Keratinocyte (primary cell): Measurements from ENCODE around the gene WARS2. TPM values are rescaled to one million over a fixed set of nuclear protein-coding genes. Genes with fewer than 3 reads are reported as not detected.

Experiments used
- DNase-seq: peaks from one replicate; pipeline ENCODE4 v3.0.0-alpha.2; 2011; ENCODE audit warnings: low read depth, missing footprints, low spot score
- FAIRE-seq: peaks from 2 replicates; lab custom pipeline; 2011; peaks lifted over from hg19 to GRCh38; lab: Jason Lieb, UNC
- H2AFZ ChIP-seq: 2 replicates; pipeline ENCODE4 v1.6.0; 2012; ENCODE audit warnings: low read length, control low read depth, inconsistent platforms; ENCODE audit not compliant: control insufficient read depth
- H3K27ac ChIP-seq: 2 replicates; pipeline ENCODE4 v1.5.1; 2011; ENCODE audit warnings: low read length; ENCODE audit not compliant: control insufficient read depth, insufficient read depth
- H3K27me3 ChIP-seq: 3 replicates; pipeline ENCODE4 v1.6.0; 2011; ENCODE audit warnings: low read length; ENCODE audit not compliant: control insufficient read depth, insufficient read depth; ENCODE audit errors: extremely low read depth
- H3K36me3 ChIP-seq, 2 experiments: 2 replicates in 1 of 2; 3 replicates in 1 of 2; pipeline ENCODE4 v1.5.1; 2011; ENCODE audit warnings: low read length in 2 of 2, mild to moderate bottlenecking in 1 of 2; ENCODE audit not compliant: control insufficient read depth in 2 of 2, insufficient read depth in 2 of 2; ENCODE audit errors: extremely low read depth in 1 of 2
- H3K4me1 ChIP-seq: 3 replicates; pipeline ENCODE4 v1.5.1; 2011; ENCODE audit warnings: low read length; ENCODE audit not compliant: control insufficient read depth, insufficient read depth; ENCODE audit errors: extremely low read depth
- H3K4me2 ChIP-seq: 3 replicates; pipeline ENCODE4 v1.6.0; 2011; ENCODE audit warnings: low read depth, low read length; ENCODE audit not compliant: control insufficient read depth, insufficient read depth; ENCODE audit errors: extremely low read depth
- H3K4me3 ChIP-seq, 3 experiments: fragments of 200-600 bp in 1 of 3; sonication (generic) in 1 of 3; 2 replicates in 2 of 3; 3 replicates in 1 of 3; pipeline ENCODE4 v1.5.1; 2011 to 2016; ENCODE audit warnings: low read length in 3 of 3, mild to moderate bottlenecking in 3 of 3, control low read depth in 2 of 3, inconsistent platforms in 1 of 3, low read depth in 1 of 3, mixed read lengths in 1 of 3, mixed run types in 1 of 3, moderate library complexity in 1 of 3; ENCODE audit not compliant: control insufficient read depth in 2 of 3, insufficient read depth in 2 of 3; ENCODE audit errors: extremely low read depth in 1 of 3
- H3K79me2 ChIP-seq: 2 replicates; pipeline ENCODE4 v1.6.0; 2012; ENCODE audit warnings: low read length; ENCODE audit not compliant: control insufficient read depth, insufficient read depth
- H3K9ac ChIP-seq: 3 replicates; pipeline ENCODE4 v1.6.0; 2011; ENCODE audit warnings: low read length; ENCODE audit not compliant: control insufficient read depth, insufficient read depth; ENCODE audit errors: extremely low read depth
- H3K9me1 ChIP-seq: 3 replicates; pipeline ENCODE4 v1.6.0; 2011; ENCODE audit warnings: low read length; ENCODE audit not compliant: control insufficient read depth, insufficient read depth; ENCODE audit errors: extremely low read depth
- H3K9me3 ChIP-seq: 2 replicates; pipeline ENCODE4 v1.5.1; 2012; ENCODE audit warnings: low read depth, low read length; ENCODE audit not compliant: control insufficient read depth
- H4K20me1 ChIP-seq: 3 replicates; pipeline ENCODE4 v1.6.0; 2011; ENCODE audit warnings: low read length; ENCODE audit not compliant: control insufficient read depth, insufficient read depth; ENCODE audit errors: extremely low read depth
- EZH2 ChIP-seq: IDR thresholded peaks from one replicate; pipeline ENCODE4 v1.6.1; 2012; ENCODE audit warnings: inconsistent platforms, mild to moderate bottlenecking, low read length, moderate library complexity
- dilution Hi-C: fragments of 300-500 bp; cut with MboI; formaldehyde crosslinking; loops from one replicate; pipeline ENCODE4 v1.7.0; 2020; ENCODE audit warnings: low sequenced_read_pairs; ENCODE audit not compliant: extremely low pct_ligation_motif_present
- polyA plus RNA-seq, 5 experiments: library from polyadenylated mRNA; depleted of rRNA in 3 of 5; stranded (reverse) in 3 of 5; stranded (forward) in 1 of 5; unstranded in 1 of 5; fragments of >200 nt; gene quantifications; 1 replicate in 1 of 5; 2 replicates in 3 of 5; 3 replicates in 1 of 5; pipeline versions ENCODE4 v1.2.1 to v1.2.3, GENCODE V29; 2011 to 2012; ENCODE audit warnings: missing spikeins in 2 of 5, low read depth in 1 of 5, low replicate concordance in 1 of 5
- TF ChIP-seq, protein P1 (sequence below), 3 experiments: IDR thresholded peaks in 1 of 3; conservative IDR thresholded peaks in 1 of 3; optimal IDR thresholded peaks in 1 of 3; 2 replicates in 2 of 3; 3 replicates in 1 of 3; pipeline versions ENCODE3 to v1.5.1; 2011; ENCODE audit warnings: low read length in 3 of 3, mild to moderate bottlenecking in 3 of 3, moderate library complexity in 2 of 3, control low read depth in 1 of 3, inconsistent platforms in 1 of 3; ENCODE audit not compliant: insufficient read depth in 2 of 3; ENCODE audit errors: extremely low read depth in 1 of 3

Gene WARS2
- polyA plus RNA-seq, 1 donor (not counting 4 experiments of a cell fraction or from before 2014, with no cell fraction given): 10.3 TPM

DNA sequence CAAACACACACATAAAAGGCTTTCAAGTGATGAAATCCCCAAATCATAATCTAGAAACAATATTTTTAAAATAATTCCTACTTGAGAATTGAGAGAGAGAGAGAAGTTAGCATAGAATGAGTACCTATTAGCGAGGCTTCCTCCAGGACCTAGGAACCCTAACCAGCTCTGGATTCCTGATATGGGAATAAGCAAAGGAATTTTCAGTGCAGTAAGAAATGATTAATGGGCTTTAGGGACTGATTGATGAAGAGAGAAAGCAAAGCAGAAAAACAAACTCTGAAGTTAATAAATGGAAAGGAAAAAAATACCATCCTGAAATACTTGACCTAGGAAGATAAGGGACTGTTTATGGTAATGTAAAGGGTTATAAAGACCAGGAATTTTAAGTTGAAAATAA, 60.6 kb downstream of the WARS2 start:
- peaks cover 12% of the 10 kb centered on the region for H3K4me1 ChIP-seq
- H3K9ac ChIP-seq: no peak overlapping the region
- H3K79me2 ChIP-seq: no peaks in the 10 kb centered on the region
- no peak overlapping the region for H3K27ac ChIP-seq
- H3K9me1 ChIP-seq: no peaks in the 10 kb centered on the region
- DNase-seq (no peak), FAIRE-seq (no peak)
- H4K20me1 ChIP-seq: peaks cover 5% of the 10 kb centered on the region
- no peaks in the 10 kb centered on the region for H3K36me3 ChIP-seq
- no peaks in the 10 kb centered on the region for H3K27me3 ChIP-seq
- dilution Hi-C loops: no loop called here
- no peaks in the 10 kb centered on the region for H3K9me3 ChIP-seq
- no peak overlapping the region for H3K4me3 ChIP-seq
- H3K4me2 ChIP-seq: no peak overlapping the region
- TF ChIP-seq EZH2: no peak
- TF ChIP-seq, protein P1, sequence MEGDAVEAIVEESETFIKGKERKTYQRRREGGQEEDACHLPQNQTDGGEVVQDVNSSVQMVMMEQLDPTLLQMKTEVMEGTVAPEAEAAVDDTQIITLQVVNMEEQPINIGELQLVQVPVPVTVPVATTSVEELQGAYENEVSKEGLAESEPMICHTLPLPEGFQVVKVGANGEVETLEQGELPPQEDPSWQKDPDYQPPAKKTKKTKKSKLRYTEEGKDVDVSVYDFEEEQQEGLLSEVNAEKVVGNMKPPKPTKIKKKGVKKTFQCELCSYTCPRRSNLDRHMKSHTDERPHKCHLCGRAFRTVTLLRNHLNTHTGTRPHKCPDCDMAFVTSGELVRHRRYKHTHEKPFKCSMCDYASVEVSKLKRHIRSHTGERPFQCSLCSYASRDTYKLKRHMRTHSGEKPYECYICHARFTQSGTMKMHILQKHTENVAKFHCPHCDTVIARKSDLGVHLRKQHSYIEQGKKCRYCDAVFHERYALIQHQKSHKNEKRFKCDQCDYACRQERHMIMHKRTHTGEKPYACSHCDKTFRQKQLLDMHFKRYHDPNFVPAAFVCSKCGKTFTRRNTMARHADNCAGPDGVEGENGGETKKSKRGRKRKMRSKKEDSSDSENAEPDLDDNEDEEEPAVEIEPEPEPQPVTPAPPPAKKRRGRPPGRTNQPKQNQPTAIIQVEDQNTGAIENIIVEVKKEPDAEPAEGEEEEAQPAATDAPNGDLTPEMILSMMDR (optimal IDR thresholded peaks at IDR 0.05 in 1 of 3, IDR thresholded peaks at IDR 0.05 in 1 of 3, conservative IDR thresholded peaks at IDR 0.05 in 1 of 3; ENCODE audit: extremely low read depth in 1 of 3, insufficient read depth in 2 of 3, low read length in 3 of 3): no peak
- no peak overlapping the region for H2AFZ ChIP-seq

DNA sequence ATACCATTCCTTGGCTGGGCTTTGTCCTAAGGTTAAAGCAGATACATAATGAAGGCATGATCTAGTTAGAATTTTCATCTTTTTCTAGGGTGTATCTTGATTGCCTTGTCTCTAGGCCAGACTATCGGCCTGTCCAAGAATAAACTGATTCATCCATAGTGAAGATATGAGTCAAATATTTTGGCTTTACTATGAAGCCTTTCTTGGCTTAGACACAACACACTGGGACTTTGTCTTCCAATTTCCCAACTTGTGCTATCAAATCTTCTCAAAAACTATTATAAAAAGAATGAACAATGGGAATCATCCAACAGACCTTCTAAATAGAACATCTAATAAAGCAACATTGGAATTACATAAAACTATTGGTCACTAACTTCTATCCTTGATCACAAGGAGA, 64.8 kb downstream of the WARS2 start:
- no peak overlapping the region for H2AFZ ChIP-seq
- no peaks in the 10 kb centered on the region for H3K79me2 ChIP-seq
- TF ChIP-seq EZH2: no peak
- TF ChIP-seq, protein P1 (optimal IDR thresholded peaks at IDR 0.05 in 1 of 3, IDR thresholded peaks at IDR 0.05 in 1 of 3, conservative IDR thresholded peaks at IDR 0.05 in 1 of 3; ENCODE audit: extremely low read depth in 1 of 3, insufficient read depth in 2 of 3, low read length in 3 of 3): no peak
- no peak overlapping the region for H3K27ac ChIP-seq
- H3K36me3 ChIP-seq: no peaks in the 10 kb centered on the region
- no peak overlapping the region for H3K4me3 ChIP-seq
- peaks cover 3% of the 10 kb centered on the region for H4K20me1 ChIP-seq
- H3K27me3 ChIP-seq: no peaks in the 10 kb centered on the region
- DNase-seq (no peak), FAIRE-seq (no peak)
- no peaks in the 10 kb centered on the region for H3K9me1 ChIP-seq
- no peak overlapping the region for H3K9ac ChIP-seq
- dilution Hi-C loops: no loop called here
- peaks cover 11% of the 10 kb centered on the region for H3K4me1 ChIP-seq
- no peak overlapping the region for H3K4me2 ChIP-seq
- no peaks in the 10 kb centered on the region for H3K9me3 ChIP-seq
